Measurements from ENCODE around the gene KLHL12. TPM values are rescaled to one million over a fixed set of nuclear protein-coding genes. Genes with fewer than 3 reads are reported as not detected.
A peak's percentile ranks its signal among the peaks of the same experiment; 100 is the strongest.

KLHL12 gene
- polyA plus RNA-seq, 1 donor (not counting 4 experiments of a cell fraction or from before 2014, with no cell fraction given), result 32.3 TPM

DNA sequence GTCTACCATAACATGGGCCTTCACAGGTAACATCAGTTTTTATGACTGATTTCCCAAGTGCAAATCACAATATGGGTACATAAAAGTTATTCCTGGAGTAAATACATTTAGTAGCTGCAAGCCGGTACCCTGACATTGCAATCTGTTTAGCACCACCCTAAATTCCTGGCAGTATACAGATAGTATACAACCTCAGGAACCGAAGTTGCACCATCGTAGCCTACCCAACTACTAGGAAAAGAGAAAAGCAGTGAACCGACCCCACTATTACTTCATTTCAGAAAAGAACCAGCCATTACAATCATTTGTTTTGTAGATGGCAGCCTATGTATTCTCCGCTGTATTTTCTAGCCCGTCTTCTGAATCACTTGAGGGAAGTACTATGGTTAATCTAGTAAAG, 29.9 kb upstream of the KLHL12 start:
- peak overlapping the region; percentile 93 for H3K9ac ChIP-seq (ENCODE audit: control insufficient read depth, extremely low read depth, insufficient read depth, low read length)
- H3K27me3 ChIP-seq (ENCODE audit: control insufficient read depth, extremely low read depth, insufficient read depth, low read length), result no peaks in the 10 kb centered on the region
- dilution Hi-C loops (cut with MboI; ENCODE audit: extremely low pct_ligation_motif_present, low sequenced_read_pairs), result no loop called here
- H2AFZ ChIP-seq (ENCODE audit: control insufficient read depth, low read length), result no peak overlapping the region
- no peak for DNase-seq (ENCODE audit: low read depth, low spot score)
- H3K79me2 ChIP-seq (ENCODE audit: control insufficient read depth, insufficient read depth, low read length), result peaks cover 51% of the 10 kb centered on the region
- H3K4me1 ChIP-seq (ENCODE audit: control insufficient read depth, extremely low read depth, insufficient read depth, low read length), result peaks cover 66% of the 10 kb centered on the region
- no peaks in the 10 kb centered on the region for H4K20me1 ChIP-seq (ENCODE audit: control insufficient read depth, extremely low read depth, insufficient read depth, low read length)
- H3K9me1 ChIP-seq (ENCODE audit: control insufficient read depth, extremely low read depth, insufficient read depth, low read length), result no peaks in the 10 kb centered on the region
- peak overlapping the region; percentile 81 for H3K4me2 ChIP-seq (ENCODE audit: control insufficient read depth, extremely low read depth, insufficient read depth, low read depth, low read length)
- H3K9me3 ChIP-seq (ENCODE audit: control insufficient read depth, low read depth, low read length), result no peaks in the 10 kb centered on the region
- TF ChIP-seq, protein P1, sequence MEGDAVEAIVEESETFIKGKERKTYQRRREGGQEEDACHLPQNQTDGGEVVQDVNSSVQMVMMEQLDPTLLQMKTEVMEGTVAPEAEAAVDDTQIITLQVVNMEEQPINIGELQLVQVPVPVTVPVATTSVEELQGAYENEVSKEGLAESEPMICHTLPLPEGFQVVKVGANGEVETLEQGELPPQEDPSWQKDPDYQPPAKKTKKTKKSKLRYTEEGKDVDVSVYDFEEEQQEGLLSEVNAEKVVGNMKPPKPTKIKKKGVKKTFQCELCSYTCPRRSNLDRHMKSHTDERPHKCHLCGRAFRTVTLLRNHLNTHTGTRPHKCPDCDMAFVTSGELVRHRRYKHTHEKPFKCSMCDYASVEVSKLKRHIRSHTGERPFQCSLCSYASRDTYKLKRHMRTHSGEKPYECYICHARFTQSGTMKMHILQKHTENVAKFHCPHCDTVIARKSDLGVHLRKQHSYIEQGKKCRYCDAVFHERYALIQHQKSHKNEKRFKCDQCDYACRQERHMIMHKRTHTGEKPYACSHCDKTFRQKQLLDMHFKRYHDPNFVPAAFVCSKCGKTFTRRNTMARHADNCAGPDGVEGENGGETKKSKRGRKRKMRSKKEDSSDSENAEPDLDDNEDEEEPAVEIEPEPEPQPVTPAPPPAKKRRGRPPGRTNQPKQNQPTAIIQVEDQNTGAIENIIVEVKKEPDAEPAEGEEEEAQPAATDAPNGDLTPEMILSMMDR (optimal IDR thresholded peaks at IDR 0.05 in 1 of 3, IDR thresholded peaks at IDR 0.05 in 1 of 3, conservative IDR thresholded peaks at IDR 0.05 in 1 of 3; ENCODE audit: extremely low read depth in 1 of 3, insufficient read depth in 2 of 3, low read length in 3 of 3), result no peak
- TF ChIP-seq EZH2 (IDR thresholded peaks at IDR 0.05; ENCODE audit: low read length), result no peak
- H3K4me3 ChIP-seq (ENCODE audit: control insufficient read depth in 2 of 3, extremely low read depth in 1 of 3, insufficient read depth in 2 of 3, low read depth in 1 of 3, low read length in 3 of 3), result peak overlapping the region; percentile 70 to 94 (median 89)
- H3K27ac ChIP-seq (ENCODE audit: control insufficient read depth, insufficient read depth, low read length), result peak overlapping the region; percentile 86
- no peak for FAIRE-seq
- H3K36me3 ChIP-seq (ENCODE audit: control insufficient read depth in 2 of 2, extremely low read depth in 1 of 2, insufficient read depth in 2 of 2, low read length in 2 of 2), result peaks cover 7 to 8% of the 10 kb centered on the region in 2 experiments

DNA sequence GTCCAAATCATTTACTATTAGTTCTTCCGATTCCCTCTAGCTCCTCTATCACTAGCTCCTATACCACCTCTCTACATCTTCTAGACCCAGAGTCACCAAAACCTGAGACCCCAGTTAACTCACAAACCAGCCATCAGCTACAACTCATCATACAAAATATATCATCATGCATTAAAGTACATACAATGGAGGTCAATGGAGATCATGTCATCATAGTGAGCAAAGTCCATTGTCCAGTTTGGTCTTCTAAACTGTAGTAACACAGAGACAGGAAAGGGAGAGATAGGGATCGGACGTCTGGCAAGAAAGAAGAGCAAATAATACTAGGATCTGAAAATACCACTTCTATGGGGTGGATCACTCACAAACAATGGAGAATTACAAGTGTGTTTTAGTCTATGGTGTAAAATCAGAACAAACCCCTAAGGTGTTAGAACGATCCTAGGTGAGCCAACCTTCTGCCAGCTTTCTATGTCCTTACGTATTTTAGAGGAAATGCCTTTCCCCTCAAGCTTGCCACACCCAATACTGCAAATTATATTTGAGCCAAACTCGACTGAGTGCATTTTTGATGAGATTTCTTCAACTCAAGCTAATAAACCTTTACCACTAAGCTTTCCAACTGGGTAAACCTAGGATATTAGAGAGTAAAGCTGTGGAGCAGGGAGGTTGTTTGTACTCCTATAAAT, 27.2 kb upstream of the KLHL12 start:
- TF ChIP-seq, protein P1 (optimal IDR thresholded peaks at IDR 0.05 in 1 of 3, IDR thresholded peaks at IDR 0.05 in 1 of 3, conservative IDR thresholded peaks at IDR 0.05 in 1 of 3; ENCODE audit: extremely low read depth in 1 of 3, insufficient read depth in 2 of 3, low read length in 3 of 3), result no peak
- TF ChIP-seq EZH2 (IDR thresholded peaks at IDR 0.05; ENCODE audit: low read length), result no peak
- Histone ChIP-seq H3K9me1 (ENCODE audit: control insufficient read depth, extremely low read depth, insufficient read depth, low read length) (no peaks in the 10 kb centered on the region), H3K27me3 (ENCODE audit: control insufficient read depth, extremely low read depth, insufficient read depth, low read length) (no peaks in the 10 kb centered on the region), H3K4me2 (ENCODE audit: control insufficient read depth, extremely low read depth, insufficient read depth, low read depth, low read length) (peak overlapping the region; percentile 90), H2AFZ (ENCODE audit: control insufficient read depth, low read length) (no peak overlapping the region), H3K4me1 (ENCODE audit: control insufficient read depth, extremely low read depth, insufficient read depth, low read length) (peaks cover 65% of the 10 kb centered on the region), H3K4me3 (ENCODE audit: control insufficient read depth in 2 of 3, extremely low read depth in 1 of 3, insufficient read depth in 2 of 3, low read depth in 1 of 3, low read length in 3 of 3) (peak overlapping the region; percentile 18 to 64 (median 61)), H3K27ac (ENCODE audit: control insufficient read depth, insufficient read depth, low read length) (peak overlapping the region; percentile 73), H4K20me1 (ENCODE audit: control insufficient read depth, extremely low read depth, insufficient read depth, low read length) (peaks cover 4% of the 10 kb centered on the region), H3K9me3 (ENCODE audit: control insufficient read depth, low read depth, low read length) (no peaks in the 10 kb centered on the region), H3K79me2 (ENCODE audit: control insufficient read depth, insufficient read depth, low read length) (peaks cover 68% of the 10 kb centered on the region), H3K36me3 (ENCODE audit: control insufficient read depth in 2 of 2, extremely low read depth in 1 of 2, insufficient read depth in 2 of 2, low read length in 2 of 2) (peaks cover 5 to 7% of the 10 kb centered on the region in 2 experiments), H3K9ac (ENCODE audit: control insufficient read depth, extremely low read depth, insufficient read depth, low read length) (peak overlapping the region; percentile 51)
- dilution Hi-C loops (cut with MboI; ENCODE audit: extremely low pct_ligation_motif_present, low sequenced_read_pairs), result no loop called here
- no peak for FAIRE-seq
- DNase-seq (ENCODE audit: low read depth, low spot score), result no peak
